Activated naive CD8-positive, alpha-beta T cell treated with anti-CD3 and anti-CD28 coated beads, Interleukin-2, amount 10 ng/mL, durations not matched to agents 7 days and 5 days (primary cell): ENCODE data around the gene DPY19L1. TPM values are rescaled to one million over a fixed set of nuclear protein-coding genes. Genes with fewer than 3 reads are reported as not detected.
"Not testable (repeated sequence)": the region's sequence is repeated elsewhere in the genome, so short reads cannot be mapped to it uniquely, and the experiment has no call there.

Experiments used
- ATAC-seq: fragments of 150-1000 bp; cut with Tn5 transposase; one replicate; pipeline ENCODE4 v1.10.0; 2021; ENCODE audit warnings: low read depth, moderate library complexity
- POLR2A ChIA-PET: fragments of 350-600 bp; sonication (Branson Sonifier 250); formaldehyde crosslinking; loops from one replicate; lab custom pipeline; 2021; ENCODE audit warnings: antibody characterized with exemption; lab: Charles Lee
- DNase-seq: peaks from one replicate; pipeline ENCODE4 v3.0.0; 2021
- H3K27ac Mint-ChIP-seq: one replicate; pipeline ENCODE4 v1.8.0; 2022; ENCODE audit warnings: mild to moderate bottlenecking, mixed read lengths
- H3K27me3 Mint-ChIP-seq: one replicate; pipeline ENCODE4 v1.8.0; 2022; ENCODE audit warnings: mild to moderate bottlenecking, moderate library complexity, mixed read lengths
- H3K36me3 Mint-ChIP-seq: one replicate; pipeline ENCODE4 v1.8.0; 2021; ENCODE audit warnings: mild to moderate bottlenecking, mixed read lengths
- H3K4me1 Mint-ChIP-seq: one replicate; pipeline ENCODE4 v1.8.0; 2021; ENCODE audit warnings: mixed read lengths
- H3K4me3 Mint-ChIP-seq: one replicate; pipeline ENCODE4 v1.8.0; 2022; ENCODE audit warnings: mild to moderate bottlenecking, moderate library complexity, mixed read lengths
- H3K9me3 Mint-ChIP-seq: one replicate; pipeline ENCODE4 v1.8.0; 2021; ENCODE audit warnings: mixed read lengths
- total RNA-seq, 2 experiments: library from RNA; stranded (reverse); gene quantifications; one replicate each; pipeline ENCODE4 v1.2.3, GENCODE V29; 2021

The DPY19L1 gene
- total RNA-seq, 2 experiments from 2014 or later: 11.1 to 14.0 TPM

DNA sequence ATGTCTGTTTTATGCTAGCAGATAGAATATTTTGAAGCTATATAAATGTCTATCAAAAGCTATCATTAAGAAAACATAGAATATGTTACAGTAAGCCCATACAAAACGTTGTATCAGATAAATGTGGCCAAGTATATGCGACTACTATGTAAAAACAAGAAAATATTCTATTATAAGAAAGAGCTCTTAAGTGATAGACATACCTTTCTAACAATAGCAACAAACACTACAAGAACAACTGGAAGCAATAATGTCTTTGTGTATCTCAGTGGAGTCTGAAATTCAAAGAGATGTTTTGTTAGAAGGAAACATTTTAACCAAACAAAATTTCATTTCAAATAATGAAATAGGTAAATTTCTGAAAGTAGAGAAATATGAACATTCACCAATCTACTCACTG, 89.9 kb downstream of the DPY19L1 start:
- H3K36me3 Mint-ChIP-seq, POLR2A ChIA-PET, H3K4me3 Mint-ChIP-seq, H3K9me3 Mint-ChIP-seq, H3K27me3 Mint-ChIP-seq, DNase-seq, ATAC-seq, H3K4me1 Mint-ChIP-seq, H3K27ac Mint-ChIP-seq: not testable (repeated sequence)

DNA sequence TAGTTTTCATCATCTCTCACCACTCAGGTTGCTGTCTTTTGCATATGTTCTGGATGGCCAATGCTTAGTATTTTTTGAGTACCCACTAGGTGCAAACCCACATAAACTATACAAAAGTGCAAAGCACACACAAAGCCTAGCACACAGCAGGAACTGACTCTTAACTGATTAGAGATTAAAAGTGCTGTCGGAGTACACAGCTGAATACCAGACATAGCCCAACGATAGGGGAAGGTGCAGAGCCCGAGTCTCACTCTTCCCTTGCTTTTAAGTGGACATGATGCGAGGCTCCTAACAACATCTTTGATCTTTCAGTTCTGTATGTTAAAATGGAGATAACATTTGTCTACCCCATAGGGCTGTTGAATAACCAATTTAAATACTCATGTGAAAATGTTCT, 90.8 kb downstream of the DPY19L1 start:
- H3K4me3 Mint-ChIP-seq: no peak overlapping the region
- peaks cover 3% of the 10 kb centered on the region for H3K36me3 Mint-ChIP-seq
- no peaks in the 10 kb centered on the region for H3K4me1 Mint-ChIP-seq
- H3K27ac Mint-ChIP-seq: no peak overlapping the region
- POLR2A ChIA-PET: no interaction called here
- no peaks in the 10 kb centered on the region for H3K27me3 Mint-ChIP-seq
- no peak for ATAC-seq
- DNase-seq: no peak
- H3K9me3 Mint-ChIP-seq: no peaks in the 10 kb centered on the region

DNA sequence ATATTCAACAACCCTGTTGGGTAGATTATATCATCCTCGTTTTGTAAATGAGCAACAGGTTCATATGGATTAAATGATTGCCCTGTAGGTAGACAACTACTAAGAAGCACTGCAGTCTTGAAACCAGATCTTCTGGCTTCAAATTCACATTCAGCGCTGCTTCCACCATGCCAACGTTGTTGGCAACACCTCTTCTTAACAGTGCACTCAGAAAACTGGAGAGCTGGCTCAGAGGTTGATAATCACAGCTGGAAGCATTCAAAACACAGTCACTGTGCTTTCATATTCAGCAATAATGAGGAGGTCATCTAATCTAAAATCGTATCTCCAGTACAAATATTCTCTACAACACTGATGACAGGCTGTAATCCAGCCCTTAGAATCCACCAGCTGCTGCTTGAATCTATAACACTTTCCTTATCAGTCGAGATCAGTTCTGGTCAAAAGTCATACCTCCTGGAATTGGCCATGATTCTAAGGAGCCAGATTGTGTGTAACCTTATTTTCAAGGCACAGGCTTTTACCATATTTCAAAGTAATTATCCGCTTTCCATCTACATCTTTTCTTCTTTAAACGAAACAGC, 91.3 kb downstream of the DPY19L1 start:
- H3K27me3 Mint-ChIP-seq, H3K9me3 Mint-ChIP-seq, H3K27ac Mint-ChIP-seq, POLR2A ChIA-PET, H3K4me1 Mint-ChIP-seq, H3K4me3 Mint-ChIP-seq, H3K36me3 Mint-ChIP-seq, DNase-seq, ATAC-seq: not testable (repeated sequence)

DNA sequence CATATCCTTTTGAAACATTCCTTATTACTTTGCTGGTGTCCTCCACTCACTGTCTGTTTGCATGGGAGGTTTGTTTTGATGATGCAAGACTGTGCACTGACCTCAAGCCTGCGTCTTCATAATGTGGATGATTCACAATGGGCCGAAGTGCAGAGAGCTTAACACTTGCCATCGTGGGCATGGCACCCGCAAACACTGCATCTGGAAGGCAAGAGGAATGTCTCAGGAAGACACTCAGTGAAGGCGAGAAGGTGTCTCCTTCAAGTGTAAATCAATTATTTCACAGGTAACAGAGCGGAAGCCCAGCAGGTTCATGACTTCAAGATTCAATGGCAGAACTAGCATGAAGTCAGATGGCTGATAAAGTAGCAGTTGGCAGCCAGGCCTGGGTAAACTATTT, 98.1 kb downstream of the DPY19L1 start:
- ATAC-seq: no peak
- Mint-ChIP-seq H3K27me3 (no peaks in the 10 kb centered on the region), H3K4me1 (no peaks in the 10 kb centered on the region), H3K9me3 (no peaks in the 10 kb centered on the region), H3K4me3 (no peak overlapping the region), H3K36me3 (peaks cover 9% of the 10 kb centered on the region), H3K27ac (no peak overlapping the region)
- POLR2A ChIA-PET: no interaction called here
- no peak for DNase-seq

DNA sequence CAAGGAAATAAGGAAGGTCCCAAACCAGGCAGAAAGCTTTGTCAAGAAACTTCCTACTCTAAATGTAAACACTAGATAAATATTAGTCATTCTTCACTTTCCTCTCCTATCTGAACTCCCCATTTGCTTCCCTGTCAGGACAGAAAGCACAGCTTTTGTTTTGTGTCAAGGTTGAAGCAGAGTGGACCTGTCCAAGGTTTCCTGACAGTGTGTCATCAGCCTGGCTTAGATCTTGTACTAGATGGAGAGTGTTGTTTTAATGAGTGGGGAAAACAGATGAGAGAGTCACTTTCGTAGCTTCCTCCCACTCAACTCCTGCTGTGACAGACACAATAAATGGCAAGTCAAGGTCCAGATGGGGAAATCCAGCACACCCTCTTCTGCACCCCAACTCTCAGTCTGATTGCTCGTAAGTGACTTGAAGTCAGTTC, 101.5 kb downstream of the DPY19L1 start:
- H3K9me3 Mint-ChIP-seq, ATAC-seq, H3K27me3 Mint-ChIP-seq, H3K4me1 Mint-ChIP-seq, H3K27ac Mint-ChIP-seq, DNase-seq, POLR2A ChIA-PET, H3K36me3 Mint-ChIP-seq, H3K4me3 Mint-ChIP-seq: not testable (repeated sequence)

DNA sequence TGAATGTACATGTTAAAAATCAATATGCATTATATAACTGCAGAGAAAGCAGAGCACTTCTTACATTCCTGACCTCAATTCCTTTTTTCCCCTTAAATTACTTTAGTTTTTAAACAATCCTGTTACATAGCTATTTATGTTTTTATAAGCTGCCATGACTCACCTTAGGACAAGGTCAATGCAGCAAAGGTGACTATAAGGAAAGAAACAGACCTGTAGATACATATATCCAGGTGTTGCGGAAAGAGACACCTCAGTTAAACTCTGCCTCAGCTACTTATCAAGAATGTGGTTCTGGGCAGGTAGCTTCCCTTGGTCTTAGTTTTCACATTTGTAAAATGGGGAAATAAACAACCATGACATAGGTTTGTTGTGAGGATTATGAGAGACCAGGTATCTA, 105.5 kb downstream of the DPY19L1 start:
- no peak overlapping the region for H3K27ac Mint-ChIP-seq
- ATAC-seq: no peak
- POLR2A ChIA-PET: no interaction called here

DNA sequence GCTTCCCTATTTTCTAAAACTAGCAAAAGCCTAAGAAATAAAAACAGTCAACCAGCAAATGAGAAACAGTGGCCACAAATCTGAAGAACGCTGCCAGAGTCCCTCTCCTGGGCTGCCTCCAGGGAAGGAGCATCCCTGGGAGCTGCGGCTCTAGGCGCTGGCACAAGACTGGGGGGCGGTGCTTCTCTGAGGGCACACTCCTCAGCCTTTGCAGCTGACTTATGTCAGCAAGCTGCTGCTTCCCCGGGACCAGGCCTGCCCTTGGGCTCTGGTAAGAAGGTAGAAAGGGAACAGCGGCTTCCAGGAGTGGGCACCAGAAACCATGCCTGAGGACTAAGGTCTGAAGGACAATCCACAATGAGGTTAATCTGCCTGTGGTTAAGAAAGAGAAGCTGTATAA, 107.5 kb downstream of the DPY19L1 start:
- DNase-seq, H3K4me3 Mint-ChIP-seq, ATAC-seq, H3K4me1 Mint-ChIP-seq, H3K27me3 Mint-ChIP-seq, H3K36me3 Mint-ChIP-seq, H3K27ac Mint-ChIP-seq, H3K9me3 Mint-ChIP-seq, POLR2A ChIA-PET: not testable (repeated sequence)

More for the DNA sequence above, 105.5 kb downstream of the DPY19L1 start:
- no peaks in the 10 kb centered on the region for H3K4me1 Mint-ChIP-seq
- H3K9me3 Mint-ChIP-seq: no peaks in the 10 kb centered on the region
- no peak for DNase-seq
- no peaks in the 10 kb centered on the region for H3K36me3 Mint-ChIP-seq
- H3K4me3 Mint-ChIP-seq: no peak overlapping the region
- H3K27me3 Mint-ChIP-seq: no peaks in the 10 kb centered on the region

DNA sequence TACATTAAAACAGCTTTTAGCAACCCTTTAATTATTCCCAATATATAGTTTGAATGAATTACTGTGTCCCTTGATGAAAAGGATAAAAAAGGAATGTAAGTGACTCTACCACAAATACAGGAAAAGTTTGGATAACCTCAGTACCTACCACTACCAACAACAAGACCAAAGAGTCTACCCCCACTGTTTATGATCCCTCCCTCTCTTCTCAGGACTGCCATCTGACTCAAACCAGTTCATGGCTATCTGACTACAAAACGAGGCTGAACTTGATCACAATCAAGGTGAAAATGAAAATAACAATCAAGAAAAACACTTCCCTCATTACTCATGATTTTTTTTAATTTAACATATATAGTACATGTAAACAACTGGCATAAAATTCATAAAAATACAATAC, 108.7 kb downstream of the DPY19L1 start:
- H3K36me3 Mint-ChIP-seq: no peaks in the 10 kb centered on the region
- no peak overlapping the region for H3K4me3 Mint-ChIP-seq
- no peaks in the 10 kb centered on the region for H3K27me3 Mint-ChIP-seq
- POLR2A ChIA-PET: no interaction called here
- H3K9me3 Mint-ChIP-seq: no peaks in the 10 kb centered on the region
- ATAC-seq (no peak), DNase-seq (no peak)
- H3K4me1 Mint-ChIP-seq: no peaks in the 10 kb centered on the region
- no peak overlapping the region for H3K27ac Mint-ChIP-seq

DNA sequence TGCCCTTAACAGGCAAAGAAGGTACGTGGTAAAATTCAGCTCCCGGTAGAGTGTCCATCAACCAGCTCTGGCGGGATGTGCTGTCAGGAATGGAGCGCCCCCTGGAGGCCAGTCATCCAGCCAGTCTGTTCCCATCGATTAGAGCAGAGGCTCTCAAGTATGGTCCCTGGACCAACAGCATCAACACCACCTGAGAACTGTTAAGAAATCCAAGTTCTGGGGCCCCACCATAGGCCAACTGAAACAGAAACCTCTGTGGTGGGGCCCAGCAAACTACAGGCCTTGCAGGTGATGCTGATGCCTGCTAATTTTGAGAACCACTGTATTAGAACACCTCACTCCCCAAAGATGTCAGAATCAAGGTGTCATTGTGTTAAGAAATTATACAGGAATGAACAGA, 109.2 kb downstream of the DPY19L1 start:
- no peaks in the 10 kb centered on the region for H3K9me3 Mint-ChIP-seq
- DNase-seq (peak; percentile 51), ATAC-seq (no peak)
- POLR2A ChIA-PET: no interaction called here
- no peak overlapping the region for H3K4me3 Mint-ChIP-seq
- H3K4me1 Mint-ChIP-seq: no peaks in the 10 kb centered on the region
- H3K36me3 Mint-ChIP-seq: no peaks in the 10 kb centered on the region
- no peaks in the 10 kb centered on the region for H3K27me3 Mint-ChIP-seq
- no peak overlapping the region for H3K27ac Mint-ChIP-seq

DNA sequence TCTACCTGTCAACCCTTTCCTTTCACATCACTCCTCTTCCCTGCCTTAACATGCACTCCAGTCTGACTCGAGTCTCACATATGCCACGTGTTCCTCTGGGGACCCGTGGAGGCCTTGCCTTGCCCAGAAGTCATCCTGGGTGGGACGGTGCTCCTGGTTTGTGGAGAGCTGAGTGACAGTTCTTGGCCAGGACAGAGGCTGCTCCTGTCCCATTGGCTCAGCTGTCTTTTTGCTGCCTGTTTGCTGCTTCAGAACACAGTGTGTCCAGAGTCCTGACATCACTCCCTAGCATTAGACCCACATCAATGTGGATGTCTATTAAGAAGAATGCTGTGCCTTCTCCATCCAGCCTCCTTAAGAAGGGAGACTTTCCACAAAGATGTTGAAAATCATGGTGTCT, 116.8 kb downstream of the DPY19L1 start:
- H3K9me3 Mint-ChIP-seq, ATAC-seq, H3K27ac Mint-ChIP-seq, H3K4me1 Mint-ChIP-seq, DNase-seq, POLR2A ChIA-PET, H3K4me3 Mint-ChIP-seq, H3K36me3 Mint-ChIP-seq: not testable (repeated sequence)
- H3K27me3 Mint-ChIP-seq: peaks cover 13% of the 10 kb centered on the region

DNA sequence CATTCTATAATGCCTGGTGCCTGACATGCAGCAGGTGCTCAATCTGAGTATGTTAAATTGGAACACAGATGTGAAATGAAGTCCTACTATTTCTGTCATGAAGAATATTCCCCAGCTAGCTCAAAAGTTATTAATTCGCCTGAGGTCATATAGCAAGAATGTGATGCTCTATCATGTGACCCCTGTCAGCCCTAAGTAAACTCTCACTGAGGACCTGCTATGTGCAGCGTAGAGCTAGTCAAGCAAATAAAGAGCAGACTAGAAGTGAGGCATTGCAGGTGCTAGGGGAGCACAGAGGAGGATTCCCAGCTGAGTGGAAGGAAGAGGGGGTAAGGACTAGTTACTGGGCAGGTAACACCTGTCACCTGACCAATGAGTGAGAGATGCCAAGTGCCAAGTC, 118.2 kb downstream of the DPY19L1 start:
- POLR2A ChIA-PET, H3K4me3 Mint-ChIP-seq, DNase-seq, H3K4me1 Mint-ChIP-seq, H3K9me3 Mint-ChIP-seq, H3K36me3 Mint-ChIP-seq, ATAC-seq, H3K27ac Mint-ChIP-seq: not testable (repeated sequence)
- peaks cover 13% of the 10 kb centered on the region for H3K27me3 Mint-ChIP-seq

DNA sequence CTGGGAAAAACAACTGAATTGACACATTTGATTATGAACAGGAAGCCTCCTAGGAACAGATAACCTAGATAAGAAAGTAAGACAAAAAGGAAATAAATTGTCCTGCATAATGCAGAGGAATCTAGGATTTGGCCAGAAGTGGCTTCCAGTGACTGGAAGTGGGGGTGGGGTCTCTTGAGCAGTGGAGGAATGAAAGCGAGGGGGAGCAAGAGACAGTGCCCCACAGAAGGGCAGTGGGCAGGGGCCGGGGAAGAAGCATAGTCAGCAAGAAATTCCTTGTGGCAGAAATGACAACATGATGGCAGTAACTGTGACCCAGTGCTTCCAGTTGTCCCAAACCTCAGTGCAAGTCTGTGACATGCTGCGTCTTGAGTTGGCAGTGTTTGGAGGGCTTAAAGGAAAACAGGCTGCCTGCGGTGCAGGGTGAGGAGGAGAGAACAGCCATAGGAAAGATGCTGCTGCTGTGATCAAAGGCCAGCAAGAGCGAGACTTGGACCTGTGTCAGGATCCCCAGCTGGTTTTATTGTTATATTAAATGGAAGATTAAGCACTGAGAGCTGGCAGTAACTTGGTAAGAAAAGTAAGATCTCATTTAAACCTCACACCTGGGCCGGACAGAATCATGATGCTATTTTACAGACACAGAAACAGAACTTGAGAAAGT, 119.0 kb downstream of the DPY19L1 start:
- H3K27me3 Mint-ChIP-seq: peaks cover 13% of the 10 kb centered on the region
- H3K36me3 Mint-ChIP-seq, ATAC-seq, H3K4me3 Mint-ChIP-seq, H3K4me1 Mint-ChIP-seq, POLR2A ChIA-PET, H3K27ac Mint-ChIP-seq, H3K9me3 Mint-ChIP-seq, DNase-seq: not testable (repeated sequence)

DNA sequence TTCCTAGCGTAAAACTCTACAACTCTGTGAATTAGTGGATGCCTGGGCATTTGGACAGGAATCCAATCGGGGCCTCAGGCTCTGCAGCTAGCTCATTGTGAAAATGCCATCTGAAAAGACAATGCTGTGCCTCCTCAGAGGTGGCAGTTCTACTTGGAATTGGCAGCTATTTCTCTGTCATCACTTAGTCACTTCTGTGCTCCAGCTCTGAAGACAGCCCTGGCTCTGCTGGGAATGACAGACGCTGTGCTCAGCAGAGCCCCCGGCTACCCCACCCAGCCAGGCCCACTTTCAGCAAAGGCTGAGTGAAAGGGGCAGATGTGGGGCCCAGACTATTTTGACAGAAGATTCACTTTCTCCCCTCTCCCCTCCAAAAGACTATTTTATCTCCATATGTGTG, 119.8 kb downstream of the DPY19L1 start:
- H3K4me3 Mint-ChIP-seq, DNase-seq, H3K9me3 Mint-ChIP-seq, H3K36me3 Mint-ChIP-seq, ATAC-seq, H3K4me1 Mint-ChIP-seq, H3K27ac Mint-ChIP-seq, POLR2A ChIA-PET: not testable (repeated sequence)
- H3K27me3 Mint-ChIP-seq: peaks cover 13% of the 10 kb centered on the region

DNA sequence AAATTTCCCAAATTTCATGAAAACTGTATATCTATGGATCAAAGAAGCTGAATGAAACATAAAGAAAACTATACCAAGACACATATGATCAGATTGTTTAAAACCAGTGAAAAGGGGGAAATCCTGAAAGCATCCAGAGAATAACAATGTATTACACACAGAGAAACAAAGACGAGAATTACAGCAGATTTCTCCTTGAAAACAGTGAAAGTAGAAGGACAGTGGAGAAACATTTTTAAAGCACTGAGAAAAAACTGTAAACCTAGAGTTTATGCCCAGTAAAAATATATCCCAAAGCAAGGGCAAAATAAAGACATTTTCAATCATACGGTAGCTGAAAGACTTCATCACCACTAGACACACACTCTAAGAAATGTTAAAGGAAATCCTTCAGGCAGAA, 121.0 kb downstream of the DPY19L1 start:
- no peaks in the 10 kb centered on the region for H3K36me3 Mint-ChIP-seq
- H3K9me3 Mint-ChIP-seq: peaks cover 3% of the 10 kb centered on the region
- H3K4me1 Mint-ChIP-seq: no peaks in the 10 kb centered on the region
- ATAC-seq (no peak), DNase-seq (no peak)
- peaks cover 8% of the 10 kb centered on the region for H3K27me3 Mint-ChIP-seq
- no peak overlapping the region for H3K4me3 Mint-ChIP-seq
- H3K27ac Mint-ChIP-seq: no peak overlapping the region
- POLR2A ChIA-PET: no interaction called here
